Sigmoid colon (tissue), 4 donors: ENCODE data around the gene AMBP.

Experiments
- CTCF ChIP-seq, 4 experiments: fragments of 450-650 bp in 3 of 4; fragments of 200-600 bp in 1 of 4; IDR thresholded peaks; one replicate each; pipeline ENCODE4 v1.5.1; 2016 to 2019; ENCODE audit warnings: antibody characterized with exemption in 4 of 4, mild to moderate bottlenecking in 3 of 4, moderate library complexity in 2 of 4
- EP300 ChIP-seq, 4 donors: sonication (generic); formaldehyde crosslinking; IDR thresholded peaks; one replicate each; pipeline ENCODE4 v1.6.1; 2017; ENCODE audit warnings: antibody characterized with exemption in 4 of 4
- POLR2A ChIP-seq, 2 donors: fragments of 450-650 bp; IDR thresholded peaks; one replicate each; pipeline ENCODE4 v1.6.1; 2016; ENCODE audit warnings: antibody characterized with exemption in 2 of 2, mild to moderate bottlenecking in 2 of 2, moderate library complexity in 2 of 2
- POLR2AphosphoS5 ChIP-seq, 4 donors: sonication (generic); formaldehyde crosslinking; IDR thresholded peaks; one replicate each; pipeline ENCODE4 v1.6.1; 2017; ENCODE audit warnings: antibody characterized with exemption in 4 of 4

GRCh38 chr9:114014044-114014443 is 64.1 kb downstream of the AMBP start:
- no peak for TF ChIP-seq POLR2A (IDR thresholded peaks at IDR 0.05)
- TF ChIP-seq CTCF (IDR thresholded peaks at IDR 0.05): no peak
- TF ChIP-seq EP300 (IDR thresholded peaks at IDR 0.05): no peak
- no peak for TF ChIP-seq POLR2AphosphoS5 (IDR thresholded peaks at IDR 0.05)
